H1 (cell line): ENCODE measurements around the gene WDR26. TPM values are rescaled to one million over a fixed set of nuclear protein-coding genes. Genes with fewer than 3 reads are reported as not detected.

Source experiments
- CTCF ChIP-seq, 3 experiments: IDR thresholded peaks; 1 replicate in 2 of 3; 2 replicates in 1 of 3; pipeline versions ENCODE4 v1.5.1 to v1.6.1; 2011; ENCODE audit warnings: low read length in 3 of 3, mild to moderate bottlenecking in 3 of 3, inconsistent platforms in 2 of 3, low read depth in 1 of 3, moderate library complexity in 1 of 3; ENCODE audit not compliant: insufficient read depth in 1 of 3; ENCODE audit errors: control extremely low read depth in 1 of 3
- HDAC2 ChIP-seq, 2 experiments: fragments of 300-600 bp in 1 of 2; sonication (generic) in 1 of 2; IDR thresholded peaks; 2 replicates each; pipeline ENCODE4 v1.6.1; 2011 to 2012; ENCODE audit warnings: low read depth in 2 of 2, low read length in 2 of 2, mild to moderate bottlenecking in 2 of 2, moderate library complexity in 2 of 2, borderline replicate concordance in 1 of 2, inconsistent platforms in 1 of 2
- TAF1 ChIP-seq: IDR thresholded peaks from 2 replicates; pipeline ENCODE4 v1.6.1; 2011; ENCODE audit warnings: mild to moderate bottlenecking, low read depth, low read length
- polyA plus RNA-seq, 7 experiments: library from polyadenylated mRNA; depleted of rRNA in 3 of 7; stranded (reverse) in 5 of 7; unstranded in 2 of 7; fragments of >200 nt in 5 of 7; fragments of 200-250 nt in 2 of 7; gene quantifications; 1 replicate in 5 of 7; 2 replicates in 1 of 7; 4 replicates in 1 of 7; pipeline versions ENCODE4 v1.2.1 to v1.2.3, GENCODE V29; 2011 to 2013; ENCODE audit warnings: missing spikeins in 2 of 7, mixed read lengths in 2 of 7
- total RNA-seq: library from RNA; stranded (reverse); fragmentation: NEBNext Ultra II Directional; extraction: Animal tissue kit (Norgen Biotek cat#: 25700); gene quantifications from 2 replicates; pipeline ENCODE4 v1.2.1, GENCODE V29; 2021

Gene WDR26
- total and polyA plus RNA-seq, 2 of the 8 experiments (the other 6 are each of a cell fraction or from before 2014, with no cell fraction given): 18.0 to 72.5 TPM

- TF ChIP-seq CTCF (IDR thresholded peaks at IDR 0.05; ENCODE audit: control extremely low read depth in 1 of 3, insufficient read depth in 1 of 3, low read depth in 1 of 3, low read length in 3 of 3) (no peak), HDAC2 (IDR thresholded peaks at IDR 0.05; ENCODE audit: borderline replicate concordance in 1 of 2, low read depth in 2 of 2, low read length in 2 of 2) (no peak), TAF1 (no peak)
Measured at GRCh38 chr1:224375059-224375458, 59.5 kb downstream of the WDR26 start (continued).
